Measurements from ENCODE around the gene BUB1B. TPM values are rescaled to one million over a fixed set of nuclear protein-coding genes. Genes with fewer than 3 reads are reported as not detected.

The BUB1B gene
- total RNA-seq, 2 experiments from 2014 or later: 166 to 192 TPM

GRCh38 chr15:40256638-40257235, 95.9 kb downstream of the BUB1B start:
- no peak overlapping the region for H3K27ac ChIP-seq (ENCODE audit: low read depth, low read length, poor library complexity, severe bottlenecking)
- no peaks in the 10 kb centered on the region for H3K79me2 ChIP-seq (ENCODE audit: insufficient read depth, low read depth, low read length)
- H3K4me3 ChIP-seq (ENCODE audit: low read depth, low read length, poor library complexity, severe bottlenecking): no peak overlapping the region
- no peak overlapping the region for H3K4me2 ChIP-seq (ENCODE audit: low read length)
- no peaks in the 10 kb centered on the region for H3K36me3 ChIP-seq (ENCODE audit: insufficient read depth, low read length)
- no peaks in the 10 kb centered on the region for H3K9me2 ChIP-seq (ENCODE audit: insufficient read depth, low read length)
- BruUV-seq (replicated peaks): no TSS peak
- intact Hi-C loops (cut with micrococcal nuclease; ENCODE audit: unreplicated experiment): no loop called here
- H4K20me1 ChIP-seq (ENCODE audit: insufficient read depth, low read length): no peaks in the 10 kb centered on the region
- no peak for DNase-seq (ENCODE audit: low spot score)
- no peak overlapping the region for H2AFZ ChIP-seq (ENCODE audit: low read length)
- POLR2A ChIA-PET: no interaction called here
- H3K9me3 ChIP-seq (ENCODE audit: low read length): no peaks in the 10 kb centered on the region
- CTCF ChIA-PET (ENCODE audit: unreplicated experiment): no interaction called here
- H3K4me1 ChIP-seq (ENCODE audit: insufficient read depth, low read length, poor library complexity, severe bottlenecking): no peaks in the 10 kb centered on the region
- TF ChIP-seq CTCF (conservative IDR thresholded peaks at IDR 0.05; ENCODE audit: low read length): no peak
- TF ChIP-seq EZH2phosphoT487 (IDR thresholded peaks at IDR 0.05; ENCODE audit: borderline replicate concordance, low read depth, low read length): no peak

- no peaks in the 10 kb centered on the region for H3K79me2 ChIP-seq (ENCODE audit: insufficient read depth, low read depth, low read length)
- no peak overlapping the region for H3K4me2 ChIP-seq (ENCODE audit: low read length)
- no peak overlapping the region for H3K27ac ChIP-seq (ENCODE audit: low read depth, low read length, poor library complexity, severe bottlenecking)
- H3K4me3 ChIP-seq (ENCODE audit: low read depth, low read length, poor library complexity, severe bottlenecking): no peak overlapping the region
- H2AFZ ChIP-seq (ENCODE audit: low read length): no peak overlapping the region
- H3K9me2 ChIP-seq (ENCODE audit: insufficient read depth, low read length): no peaks in the 10 kb centered on the region
- TF ChIP-seq CTCF (conservative IDR thresholded peaks at IDR 0.05; ENCODE audit: low read length): no peak
- no peak for TF ChIP-seq EZH2phosphoT487 (IDR thresholded peaks at IDR 0.05; ENCODE audit: borderline replicate concordance, low read depth, low read length)
- intact Hi-C loops (cut with micrococcal nuclease; ENCODE audit: unreplicated experiment): no loop called here
- H3K4me1 ChIP-seq (ENCODE audit: insufficient read depth, low read length, poor library complexity, severe bottlenecking): no peaks in the 10 kb centered on the region
- ChIA-PET POLR2A (no interaction called here), CTCF (ENCODE audit: unreplicated experiment) (no interaction called here)
- no TSS peak for BruUV-seq (replicated peaks)
- H4K20me1 ChIP-seq (ENCODE audit: insufficient read depth, low read length): no peaks in the 10 kb centered on the region
- H3K9me3 ChIP-seq (ENCODE audit: low read length): no peaks in the 10 kb centered on the region
- no peaks in the 10 kb centered on the region for H3K36me3 ChIP-seq (ENCODE audit: insufficient read depth, low read length)
- no peak for DNase-seq (ENCODE audit: low spot score)
Measured at GRCh38 chr15:40257656-40258450, 97.0 kb downstream of the BUB1B start.

- no peaks in the 10 kb centered on the region for H3K4me1 ChIP-seq (ENCODE audit: insufficient read depth, low read length, poor library complexity, severe bottlenecking)
- ChIA-PET POLR2A (no interaction called here), CTCF (ENCODE audit: unreplicated experiment) (no interaction called here)
- no peaks in the 10 kb centered on the region for H3K36me3 ChIP-seq (ENCODE audit: insufficient read depth, low read length)
- no peak overlapping the region for H3K4me2 ChIP-seq (ENCODE audit: low read length)
- no peaks in the 10 kb centered on the region for H4K20me1 ChIP-seq (ENCODE audit: insufficient read depth, low read length)
- no peak overlapping the region for H2AFZ ChIP-seq (ENCODE audit: low read length)
- DNase-seq (ENCODE audit: low spot score): no peak
- H3K4me3 ChIP-seq (ENCODE audit: low read depth, low read length, poor library complexity, severe bottlenecking): no peak overlapping the region
- no peaks in the 10 kb centered on the region for H3K9me3 ChIP-seq (ENCODE audit: low read length)
- H3K79me2 ChIP-seq (ENCODE audit: insufficient read depth, low read depth, low read length): no peaks in the 10 kb centered on the region
- no peak overlapping the region for H3K27ac ChIP-seq (ENCODE audit: low read depth, low read length, poor library complexity, severe bottlenecking)
- no peak for TF ChIP-seq EZH2phosphoT487 (IDR thresholded peaks at IDR 0.05; ENCODE audit: borderline replicate concordance, low read depth, low read length)
- no peak for TF ChIP-seq CTCF (conservative IDR thresholded peaks at IDR 0.05; ENCODE audit: low read length)
- intact Hi-C loops (cut with micrococcal nuclease; ENCODE audit: unreplicated experiment): no loop called here
- BruUV-seq (replicated peaks): no TSS peak
- H3K9me2 ChIP-seq (ENCODE audit: insufficient read depth, low read length): no peaks in the 10 kb centered on the region
Measured at GRCh38 chr15:40258544-40258943, 97.7 kb downstream of the BUB1B start.

Data from OCI-LY7 (cell line).